Type B pancreatic cell (in vitro differentiated cells): ENCODE measurements around the gene USP24. TPM values are rescaled to one million over a fixed set of nuclear protein-coding genes. Genes with fewer than 3 reads are reported as not detected.
"Not testable (repeated sequence)": the region's sequence is repeated elsewhere in the genome, so short reads cannot be mapped to it uniquely, and the experiment has no call there.

Experiments
- DNase-seq: peaks from one replicate; pipeline ENCODE4 v3.0.0; 2021; ENCODE audit warnings: mixed read lengths; ENCODE audit not compliant: unreplicated experiment; ENCODE audit errors: extremely low spot score
- H3K27ac Mint-ChIP-seq: 2 replicates; pipeline ENCODE4 v1.8.0; 2021; ENCODE audit warnings: mild to moderate bottlenecking, mixed read lengths
- H3K27me3 Mint-ChIP-seq: 2 replicates; pipeline ENCODE4 v1.8.0; 2021; ENCODE audit warnings: mixed read lengths
- H3K36me3 Mint-ChIP-seq: 2 replicates; pipeline ENCODE4 v1.8.0; 2021; ENCODE audit warnings: mixed read lengths
- H3K4me1 Mint-ChIP-seq: one replicate; pipeline ENCODE4 v1.8.0; 2021; ENCODE audit warnings: mixed read lengths; ENCODE audit not compliant: unreplicated experiment
- H3K4me3 Mint-ChIP-seq: 2 replicates; pipeline ENCODE4 v1.8.0; 2021; ENCODE audit warnings: mild to moderate bottlenecking, mixed read lengths
- H3K9me3 Mint-ChIP-seq: 2 replicates; pipeline ENCODE4 v1.8.0; 2021; ENCODE audit warnings: mixed read lengths
- CTCF ChIP-seq: fragments of 200-600 bp; sonication (generic); conservative IDR thresholded peaks from 2 replicates; pipeline ENCODE4 v1.5.0; 2021; ENCODE audit warnings: antibody characterized with exemption, mild to moderate bottlenecking
- total RNA-seq: library from RNA; stranded (reverse); gene quantifications from 2 replicates; pipeline ENCODE4 v1.2.1, GENCODE V29; 2021; ENCODE audit warnings: low replicate concordance

Gene USP24
- total RNA-seq, 1 donor from 2014 or later: 44.5 TPM

DNA sequence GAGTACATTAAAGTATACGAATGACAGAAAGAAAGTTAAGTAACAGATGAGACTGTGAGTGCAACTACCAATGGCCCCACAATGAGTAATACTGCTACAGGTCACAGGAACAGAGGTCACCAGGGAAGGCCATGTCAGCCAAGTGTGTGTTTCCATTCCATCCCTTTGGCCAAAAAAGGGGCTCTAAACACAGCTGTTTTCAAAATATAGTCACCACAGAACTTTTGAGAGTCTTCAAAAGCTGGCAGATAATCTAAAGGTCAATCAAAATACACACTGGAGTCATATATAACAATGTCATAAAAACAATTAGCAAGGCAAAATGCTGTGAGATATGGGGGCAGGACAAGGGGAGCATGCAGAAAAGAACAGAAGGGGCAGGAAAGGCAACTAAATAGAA is 10.2 kb downstream of the USP24 start:
- peaks cover 20% of the 10 kb centered on the region for H3K4me1 Mint-ChIP-seq
- H3K27me3 Mint-ChIP-seq: no peaks in the 10 kb centered on the region
- no peaks in the 10 kb centered on the region for H3K9me3 Mint-ChIP-seq
- H3K36me3 Mint-ChIP-seq: peaks cover 6% of the 10 kb centered on the region
- H3K27ac Mint-ChIP-seq: no peak overlapping the region
- TF ChIP-seq CTCF: no peak
- no peak overlapping the region for H3K4me3 Mint-ChIP-seq
- DNase-seq: no peak

DNA sequence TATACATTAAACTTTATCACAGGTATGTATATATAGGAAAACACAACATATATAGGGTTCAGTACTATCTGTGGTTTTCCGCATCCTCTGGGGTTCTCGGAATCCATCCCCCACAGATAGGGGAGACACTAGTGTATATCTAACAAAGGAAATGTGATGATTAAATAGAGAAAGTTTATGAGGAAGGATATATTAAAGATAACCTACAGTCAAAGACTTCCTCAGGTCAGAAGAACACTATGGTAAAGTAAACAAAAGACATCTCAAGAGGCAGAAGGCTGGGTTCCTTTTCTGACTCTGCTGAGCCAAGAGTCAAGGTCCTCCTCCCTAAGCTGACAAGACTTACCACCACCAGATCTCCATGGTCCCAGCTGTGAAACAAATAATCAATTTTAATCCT is 12.1 kb downstream of the USP24 start:
- H3K4me1 Mint-ChIP-seq: peaks cover 11% of the 10 kb centered on the region
- peaks cover 8% of the 10 kb centered on the region for H3K9me3 Mint-ChIP-seq
- H3K4me3 Mint-ChIP-seq: no peak overlapping the region
- no peaks in the 10 kb centered on the region for H3K27me3 Mint-ChIP-seq
- no peak for DNase-seq
- no peak overlapping the region for H3K27ac Mint-ChIP-seq
- peaks cover 14% of the 10 kb centered on the region for H3K36me3 Mint-ChIP-seq
- no peak for TF ChIP-seq CTCF

DNA sequence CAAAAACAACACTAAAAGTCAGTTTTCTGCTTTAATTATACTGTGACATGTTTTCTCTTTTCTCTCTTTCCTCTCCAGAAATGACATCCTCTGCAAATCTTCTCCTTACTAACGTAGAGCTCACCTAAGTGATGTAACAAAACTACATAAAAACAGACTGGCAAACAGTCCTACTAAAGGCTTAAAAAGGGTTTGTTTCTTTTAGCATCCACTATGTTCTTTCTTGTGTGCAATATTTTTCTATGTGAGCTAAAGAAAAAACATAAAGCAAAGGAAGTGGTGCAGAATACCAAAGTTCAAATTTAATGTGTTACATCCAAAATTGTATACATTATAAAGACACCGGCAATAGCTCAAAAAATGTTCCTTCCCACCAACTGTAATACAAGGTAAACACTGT is 14.5 kb downstream of the USP24 start:
- no peak overlapping the region for H3K27ac Mint-ChIP-seq
- H3K9me3 Mint-ChIP-seq: peaks cover 8% of the 10 kb centered on the region

DNA sequence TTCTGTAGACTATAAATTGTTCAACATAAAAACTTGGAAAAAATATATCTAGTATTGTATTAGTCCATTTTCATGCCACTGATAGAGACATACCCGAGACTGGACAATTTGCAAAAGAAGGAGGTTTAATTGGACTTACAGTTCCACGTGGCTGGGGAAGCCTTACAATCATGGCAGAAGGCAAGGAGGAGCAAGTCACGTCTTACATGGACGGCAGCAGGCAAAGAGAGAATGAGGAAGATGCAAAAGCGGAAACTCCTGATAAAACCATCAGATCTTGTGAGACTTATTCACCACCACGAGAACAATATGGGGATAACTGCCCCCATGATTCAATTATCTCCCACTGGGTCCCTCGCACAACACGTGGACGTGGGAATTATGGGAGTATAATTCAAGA is 15.4 kb downstream of the USP24 start:
- peaks cover 10% of the 10 kb centered on the region for H3K4me1 Mint-ChIP-seq
- H3K36me3 Mint-ChIP-seq: peaks cover 24% of the 10 kb centered on the region
- H3K4me3 Mint-ChIP-seq, H3K27me3 Mint-ChIP-seq, H3K9me3 Mint-ChIP-seq, DNase-seq, H3K27ac Mint-ChIP-seq: not testable (repeated sequence)

More for the DNA sequence above, 14.5 kb downstream of the USP24 start:
- DNase-seq: no peak
- Mint-ChIP-seq H3K36me3 (peaks cover 21% of the 10 kb centered on the region), H3K4me1 (peaks cover 8% of the 10 kb centered on the region), H3K27me3 (no peaks in the 10 kb centered on the region), H3K4me3 (no peak overlapping the region)
- no peak for TF ChIP-seq CTCF

- H3K4me3 Mint-ChIP-seq: no peak overlapping the region
- no peak for TF ChIP-seq CTCF
- H3K27me3 Mint-ChIP-seq: no peaks in the 10 kb centered on the region
- H3K4me1 Mint-ChIP-seq: peaks cover 14% of the 10 kb centered on the region
- peaks cover 8% of the 10 kb centered on the region for H3K9me3 Mint-ChIP-seq
- peaks cover 24% of the 10 kb centered on the region for H3K36me3 Mint-ChIP-seq
- DNase-seq: no peak
- H3K27ac Mint-ChIP-seq: no peak overlapping the region
Measured at GRCh38 chr1:55198044-55198443, 17.1 kb downstream of the USP24 start.

GRCh38 chr1:55197099-55197498 is 18.1 kb downstream of the USP24 start:
- peaks cover 8% of the 10 kb centered on the region for H3K9me3 Mint-ChIP-seq
- TF ChIP-seq CTCF: no peak
- H3K4me1 Mint-ChIP-seq: peaks cover 14% of the 10 kb centered on the region
- H3K36me3 Mint-ChIP-seq: peaks cover 24% of the 10 kb centered on the region
- no peaks in the 10 kb centered on the region for H3K27me3 Mint-ChIP-seq
- no peak overlapping the region for H3K4me3 Mint-ChIP-seq
- no peak overlapping the region for H3K27ac Mint-ChIP-seq
- no peak for DNase-seq
